HCT116 (cell line): Measurements from ENCODE around the gene MYH3. TPM values are rescaled to one million over a fixed set of nuclear protein-coding genes. Genes with fewer than 3 reads are reported as not detected.

Source experiments
- ATAC-seq: fragments of 200-7000 bp; cut with Tn5 transposase; 2 replicates; pipeline ENCODE4 v1.9.1; 2020; ENCODE audit warnings: mild to moderate bottlenecking, moderate library complexity
- BruUV-seq: library from RNA; stranded (reverse); fragments of 400-500 nt; replicated peaks from 2 replicates; lab custom pipeline; 2021; lab: Mats Ljungman, UMichigan
- CTCF ChIA-PET: fragments of 300-600 bp; sonication (Branson Sonifier 250); formaldehyde crosslinking; loops from one replicate; lab custom pipeline; 2021; ENCODE audit warnings: antibody characterized with exemption; lab: Charles Lee
- POLR2A ChIA-PET: fragments of 300-600, 350-600 bp; sonication (Branson Sonifier 250); formaldehyde crosslinking; loops from one replicate; lab custom pipeline; 2021; ENCODE audit warnings: antibody characterized with exemption; lab: Charles Lee
- RAD21 ChIA-PET, 2 experiments: fragments of 300-600 bp; sonication (Branson Sonifier 250); formaldehyde crosslinking; loops; one replicate each; lab custom pipeline; 2023; ENCODE audit warnings: low total read pairs in 2 of 2; ENCODE audit not compliant: uncharacterized antibody in 2 of 2, unreplicated experiment in 2 of 2, low non-redundant PET in 1 of 2; lab: Charles Lee
- DNase-seq: peaks from one replicate; pipeline ENCODE4 v3.0.0-alpha.2; 2010; ENCODE audit warnings: low read depth, low spot score
- H2AFZ ChIP-seq: fragments of 200-600 bp; shearing (Covaris generic), sonication (generic); 2 replicates; pipeline ENCODE4 v1.6.1; 2017; ENCODE audit warnings: low read depth, mixed run types, mixed read lengths, antibody characterized with exemption, low read length; ENCODE audit not compliant: poor library complexity, severe bottlenecking
- H3K27ac ChIP-seq: 2 replicates; pipeline ENCODE4 v1.5.1; 2012; ENCODE audit warnings: low read depth, low read length
- H3K27me3 ChIP-seq: fragments of 200-600 bp; sonication (generic); 2 replicates; pipeline ENCODE4 v1.6.1; 2016; ENCODE audit warnings: mixed run types, low read length, mixed read lengths; ENCODE audit not compliant: insufficient read depth
- H3K36me3 ChIP-seq, 2 experiments: fragments of 200-500 bp in 1 of 2; fragments of 200-600 bp in 1 of 2; sonication (Bioruptor generic) in 1 of 2; sonication (generic) in 1 of 2; 2 replicates each; pipeline versions ENCODE4 v1.5.1 to v1.6.1; 2014 to 2016; ENCODE audit warnings: low read length in 2 of 2, inconsistent platforms in 1 of 2, mixed read lengths in 1 of 2, mixed run types in 1 of 2; ENCODE audit not compliant: insufficient read depth in 2 of 2, control insufficient read depth in 1 of 2
- H3K4me1 ChIP-seq, 2 experiments: fragments of 200-600 bp in 1 of 2; sonication (generic) in 1 of 2; 2 replicates each; pipeline versions ENCODE4 v1.5.1 to v1.6.1; 2012 to 2017; ENCODE audit warnings: low read length in 2 of 2, inconsistent platforms in 1 of 2, mild to moderate bottlenecking in 1 of 2, mixed read lengths in 1 of 2, mixed run types in 1 of 2, moderate library complexity in 1 of 2; ENCODE audit not compliant: insufficient read depth in 2 of 2, control insufficient read depth in 1 of 2
- H3K4me2 ChIP-seq: fragments of 200-600 bp; sonication (generic); 2 replicates; pipeline ENCODE4 v1.6.1; 2017; ENCODE audit warnings: mixed run types, low read length, mixed read lengths
- H3K4me3 ChIP-seq, 2 experiments: fragments of 200-600 bp in 1 of 2; sonication (generic) in 1 of 2; replicated peaks in 1 of 2; 2 replicates each; pipeline ENCODE4 v1.5.1; 2011 to 2016; ENCODE audit warnings: low read length in 2 of 2, control low read depth in 1 of 2, low read depth in 1 of 2, mild to moderate bottlenecking in 1 of 2, mixed read lengths in 1 of 2, mixed run types in 1 of 2
- H3K79me2 ChIP-seq: fragments of 200-600 bp; sonication (generic); 2 replicates; pipeline ENCODE4 v1.6.1; 2017; ENCODE audit warnings: mild to moderate bottlenecking, mixed run types, low read length, moderate library complexity, mixed read lengths; ENCODE audit not compliant: insufficient read depth
- H3K9ac ChIP-seq: fragments of 200-600 bp; sonication (generic); 2 replicates; pipeline ENCODE4 v1.6.1; 2016; ENCODE audit warnings: low read length, mixed read lengths
- H3K9me2 ChIP-seq: fragments of 200-600 bp; sonication (generic), shearing (Covaris generic); 2 replicates; pipeline ENCODE4 v1.6.1; 2017; ENCODE audit warnings: mixed run types, mild to moderate bottlenecking, moderate library complexity; ENCODE audit not compliant: insufficient read depth
- H3K9me3 ChIP-seq, 2 experiments: fragments of 200-500 bp in 1 of 2; fragments of 200-600 bp in 1 of 2; sonication (Bioruptor generic) in 1 of 2; sonication (generic) in 1 of 2; 2 replicates each; pipeline ENCODE4 v1.6.1; 2014 to 2017; ENCODE audit warnings: low read length in 2 of 2, mixed read lengths in 2 of 2, inconsistent platforms in 1 of 2, low read depth in 1 of 2, mild to moderate bottlenecking in 1 of 2, mixed run types in 1 of 2, moderate library complexity in 1 of 2; ENCODE audit not compliant: control insufficient read depth in 1 of 2, insufficient read depth in 1 of 2
- H4K20me1 ChIP-seq: fragments of 200-600 bp; sonication (generic), shearing (Covaris generic); 2 replicates; pipeline ENCODE4 v1.6.1; 2017; ENCODE audit warnings: mixed run types, mild to moderate bottlenecking, moderate library complexity; ENCODE audit not compliant: insufficient read depth
- CEBPB ChIP-seq: IDR thresholded peaks from 2 replicates; pipeline ENCODE4 v1.6.1; 2012; ENCODE audit warnings: low read depth
- EGR1 ChIP-seq: IDR thresholded peaks from 2 replicates; pipeline ENCODE4 v1.6.1; 2012; ENCODE audit warnings: low read depth
- ELF1 ChIP-seq: IDR thresholded peaks from 2 replicates; pipeline ENCODE4 v1.6.1; 2012; ENCODE audit warnings: low read depth, borderline replicate concordance
- EZH2phosphoT487 ChIP-seq: fragments of 200-600 bp; IDR thresholded peaks from 2 replicates; pipeline ENCODE4 v1.6.1; 2018; ENCODE audit warnings: antibody characterized with exemption, borderline replicate concordance
- JUND ChIP-seq: IDR thresholded peaks from 2 replicates; pipeline ENCODE4 v1.6.1; 2012
- POLR2AphosphoS5 ChIP-seq: IDR thresholded peaks from 2 replicates; pipeline ENCODE4 v1.6.1; 2011; ENCODE audit warnings: mild to moderate bottlenecking, low read depth, low read length, moderate library complexity
- RAD21 ChIP-seq: IDR thresholded peaks from 2 replicates; pipeline ENCODE4 v1.6.1; 2012; ENCODE audit warnings: low read depth, mild to moderate bottlenecking
- SRF ChIP-seq: IDR thresholded peaks from 2 replicates; pipeline ENCODE4 v1.6.1; 2012; ENCODE audit warnings: low read depth
- TCF7L2 ChIP-seq: IDR thresholded peaks from 2 replicates; pipeline ENCODE4 v1.7.0; 2011; ENCODE audit warnings: borderline replicate concordance, inconsistent platforms; ENCODE audit not compliant: insufficient read depth, insufficient read length; ENCODE audit errors: extremely low read depth
- YY1 ChIP-seq: IDR thresholded peaks from 2 replicates; pipeline ENCODE4 v1.6.1; 2011; ENCODE audit warnings: low read length, low read depth, moderate library complexity, mild to moderate bottlenecking; ENCODE audit not compliant: insufficient replicate concordance; ENCODE audit errors: extremely low read depth
- intact Hi-C: fragments of 100-400 bp; cut with micrococcal nuclease; formaldehyde crosslinking; loops from 2 replicates; pipeline ENCODE4 v1.10.0; 2022
- total RNA-seq: library from RNA; stranded (reverse); gene quantifications from one replicate; pipeline ENCODE4 v1.2.1, GENCODE V29; 2021; ENCODE audit not compliant: unreplicated experiment
- TF ChIP-seq, protein P1 (sequence below): IDR thresholded peaks from 2 replicates; pipeline ENCODE4 v1.6.1; 2012; ENCODE audit warnings: low read depth
- TF ChIP-seq, protein P2 (sequence below): IDR thresholded peaks from 2 replicates; pipeline ENCODE4 v1.6.1; 2012
- TF ChIP-seq, protein P3 (sequence below): IDR thresholded peaks from 2 replicates; pipeline ENCODE4 v1.6.1; 2011; ENCODE audit warnings: mild to moderate bottlenecking, low read length, moderate library complexity; ENCODE audit not compliant: insufficient replicate concordance; ENCODE audit errors: extremely low read depth
- TF ChIP-seq, protein P4 (sequence below): IDR thresholded peaks from 2 replicates; pipeline ENCODE4 v1.6.1; 2012

MYH3 gene
- total RNA-seq, 1 experiment from 2014 or later, result 1.6 TPM

DNA sequence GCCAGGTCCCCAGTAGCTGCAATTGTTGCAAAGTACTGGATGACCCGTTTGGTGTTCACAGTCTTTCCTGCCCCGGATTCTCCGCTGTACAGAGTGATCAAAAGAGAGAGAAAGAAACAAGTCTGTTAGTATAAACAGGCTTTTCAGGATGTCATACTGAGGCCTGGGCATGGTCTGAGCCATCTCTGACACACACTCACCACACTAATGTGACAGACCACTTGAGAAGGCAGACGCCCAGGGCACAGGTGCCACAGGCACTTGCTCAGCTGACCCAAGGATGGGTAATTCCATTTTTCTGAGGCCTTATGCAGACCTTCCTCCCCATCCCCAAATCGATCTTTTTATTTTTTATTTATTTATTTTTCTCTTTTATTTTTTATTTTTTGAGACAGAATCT lies 7.5 kb downstream of the MYH3 start (continued):
- TF ChIP-seq, protein P1, sequence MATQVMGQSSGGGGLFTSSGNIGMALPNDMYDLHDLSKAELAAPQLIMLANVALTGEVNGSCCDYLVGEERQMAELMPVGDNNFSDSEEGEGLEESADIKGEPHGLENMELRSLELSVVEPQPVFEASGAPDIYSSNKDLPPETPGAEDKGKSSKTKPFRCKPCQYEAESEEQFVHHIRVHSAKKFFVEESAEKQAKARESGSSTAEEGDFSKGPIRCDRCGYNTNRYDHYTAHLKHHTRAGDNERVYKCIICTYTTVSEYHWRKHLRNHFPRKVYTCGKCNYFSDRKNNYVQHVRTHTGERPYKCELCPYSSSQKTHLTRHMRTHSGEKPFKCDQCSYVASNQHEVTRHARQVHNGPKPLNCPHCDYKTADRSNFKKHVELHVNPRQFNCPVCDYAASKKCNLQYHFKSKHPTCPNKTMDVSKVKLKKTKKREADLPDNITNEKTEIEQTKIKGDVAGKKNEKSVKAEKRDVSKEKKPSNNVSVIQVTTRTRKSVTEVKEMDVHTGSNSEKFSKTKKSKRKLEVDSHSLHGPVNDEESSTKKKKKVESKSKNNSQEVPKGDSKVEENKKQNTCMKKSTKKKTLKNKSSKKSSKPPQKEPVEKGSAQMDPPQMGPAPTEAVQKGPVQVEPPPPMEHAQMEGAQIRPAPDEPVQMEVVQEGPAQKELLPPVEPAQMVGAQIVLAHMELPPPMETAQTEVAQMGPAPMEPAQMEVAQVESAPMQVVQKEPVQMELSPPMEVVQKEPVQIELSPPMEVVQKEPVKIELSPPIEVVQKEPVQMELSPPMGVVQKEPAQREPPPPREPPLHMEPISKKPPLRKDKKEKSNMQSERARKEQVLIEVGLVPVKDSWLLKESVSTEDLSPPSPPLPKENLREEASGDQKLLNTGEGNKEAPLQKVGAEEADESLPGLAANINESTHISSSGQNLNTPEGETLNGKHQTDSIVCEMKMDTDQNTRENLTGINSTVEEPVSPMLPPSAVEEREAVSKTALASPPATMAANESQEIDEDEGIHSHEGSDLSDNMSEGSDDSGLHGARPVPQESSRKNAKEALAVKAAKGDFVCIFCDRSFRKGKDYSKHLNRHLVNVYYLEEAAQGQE, result no peak
- TF ChIP-seq SRF (no peak), TCF7L2 (no peak), POLR2AphosphoS5 (no peak), EZH2phosphoT487 (no peak)
- TF ChIP-seq, protein P2, sequence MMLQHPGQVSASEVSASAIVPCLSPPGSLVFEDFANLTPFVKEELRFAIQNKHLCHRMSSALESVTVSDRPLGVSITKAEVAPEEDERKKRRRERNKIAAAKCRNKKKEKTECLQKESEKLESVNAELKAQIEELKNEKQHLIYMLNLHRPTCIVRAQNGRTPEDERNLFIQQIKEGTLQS, result no peak

DNA sequence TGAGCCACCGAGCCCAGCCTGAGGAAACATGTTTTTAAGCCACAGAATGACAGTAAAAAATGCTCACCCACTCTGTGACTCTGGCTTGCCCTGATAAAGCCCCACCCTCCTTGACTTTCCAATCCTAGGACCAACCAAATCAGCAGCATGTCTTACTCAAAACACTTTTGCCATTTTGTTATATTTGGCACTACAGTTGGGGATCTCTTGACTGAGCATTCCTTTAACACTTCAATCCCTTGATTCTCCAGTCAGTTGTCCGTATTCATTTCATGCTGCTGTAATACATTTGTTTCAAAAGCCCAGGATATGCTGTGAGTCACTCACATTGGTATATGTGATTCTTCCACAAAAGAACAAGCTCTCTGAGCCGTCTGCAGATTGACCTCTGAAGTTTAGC lies 8.2 kb downstream of the MYH3 start:
- no peak overlapping the region for H2AFZ ChIP-seq
- POLR2A ChIA-PET, result no interaction called here
- no TSS peak for BruUV-seq
- H3K9me2 ChIP-seq, result no peaks in the 10 kb centered on the region
- CTCF ChIA-PET, result interaction anchor here (0.6 kb wide), 1 partner anchor 227 kb away, joined by 3 read pairs; no protein-coding TSS in a partner anchor
- no peaks in the 10 kb centered on the region for H3K79me2 ChIP-seq
- no peak overlapping the region for H3K27ac ChIP-seq
- H3K27me3 ChIP-seq, result no peaks in the 10 kb centered on the region
- H3K4me1 ChIP-seq, result no peaks in the 10 kb centered on the region
- H3K4me3 ChIP-seq, result no peak overlapping the region
- H4K20me1 ChIP-seq, result no peaks in the 10 kb centered on the region
- H3K9ac ChIP-seq, result no peak overlapping the region
- DNase-seq (no peak), ATAC-seq (no peak)
- intact Hi-C loops, result no loop called here
- H3K9me3 ChIP-seq, result no peaks in the 10 kb centered on the region
- RAD21 ChIA-PET, result no interaction called here
- H3K4me2 ChIP-seq, result no peak overlapping the region
- no peaks in the 10 kb centered on the region for H3K36me3 ChIP-seq
- TF ChIP-seq SRF (no peak), CEBPB (no peak), JUND (no peak), ELF1 (no peak), YY1 (no peak), TCF7L2 (no peak), POLR2AphosphoS5 (no peak), RAD21 (no peak), EGR1 (no peak)
- TF ChIP-seq, protein P3, sequence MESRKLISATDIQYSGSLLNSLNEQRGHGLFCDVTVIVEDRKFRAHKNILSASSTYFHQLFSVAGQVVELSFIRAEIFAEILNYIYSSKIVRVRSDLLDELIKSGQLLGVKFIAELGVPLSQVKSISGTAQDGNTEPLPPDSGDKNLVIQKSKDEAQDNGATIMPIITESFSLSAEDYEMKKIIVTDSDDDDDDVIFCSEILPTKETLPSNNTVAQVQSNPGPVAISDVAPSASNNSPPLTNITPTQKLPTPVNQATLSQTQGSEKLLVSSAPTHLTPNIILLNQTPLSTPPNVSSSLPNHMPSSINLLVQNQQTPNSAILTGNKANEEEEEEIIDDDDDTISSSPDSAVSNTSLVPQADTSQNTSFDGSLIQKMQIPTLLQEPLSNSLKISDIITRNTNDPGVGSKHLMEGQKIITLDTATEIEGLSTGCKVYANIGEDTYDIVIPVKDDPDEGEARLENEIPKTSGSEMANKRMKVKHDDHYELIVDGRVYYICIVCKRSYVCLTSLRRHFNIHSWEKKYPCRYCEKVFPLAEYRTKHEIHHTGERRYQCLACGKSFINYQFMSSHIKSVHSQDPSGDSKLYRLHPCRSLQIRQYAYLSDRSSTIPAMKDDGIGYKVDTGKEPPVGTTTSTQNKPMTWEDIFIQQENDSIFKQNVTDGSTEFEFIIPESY, result no peak
- TF ChIP-seq, protein P1, result no peak
- TF ChIP-seq, protein P2, result no peak
- TF ChIP-seq, protein P4, sequence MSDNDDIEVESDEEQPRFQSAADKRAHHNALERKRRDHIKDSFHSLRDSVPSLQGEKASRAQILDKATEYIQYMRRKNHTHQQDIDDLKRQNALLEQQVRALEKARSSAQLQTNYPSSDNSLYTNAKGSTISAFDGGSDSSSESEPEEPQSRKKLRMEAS, result no peak
